Epithelial cell of proximal tubule (primary cell): ENCODE results near the gene LARGE1. TPM values are rescaled to one million over a fixed set of nuclear protein-coding genes. Genes with fewer than 3 reads are reported as not detected.

Experiments used
- DNase-seq: peaks from one replicate; pipeline ENCODE4 v3.0.0-alpha.2; 2011; ENCODE audit warnings: low read depth
- H3K4me3 ChIP-seq: 2 replicates; pipeline ENCODE4 v1.5.1; 2011; ENCODE audit warnings: low read depth, mild to moderate bottlenecking, low read length
- total RNA-seq: library from RNA; depleted of rRNA; stranded (reverse); fragments of >200 nt; gene quantifications from 2 replicates; pipeline ENCODE4 v1.2.3, GENCODE V29; 2015
- TF ChIP-seq, protein P1 (sequence below): conservative IDR thresholded peaks from 2 replicates; pipeline ENCODE4 v1.5.1; 2012; ENCODE audit warnings: low read depth, mild to moderate bottlenecking, low read length

LARGE1 gene
- total RNA-seq, 1 donor from 2014 or later = 18.3 TPM

DNA sequence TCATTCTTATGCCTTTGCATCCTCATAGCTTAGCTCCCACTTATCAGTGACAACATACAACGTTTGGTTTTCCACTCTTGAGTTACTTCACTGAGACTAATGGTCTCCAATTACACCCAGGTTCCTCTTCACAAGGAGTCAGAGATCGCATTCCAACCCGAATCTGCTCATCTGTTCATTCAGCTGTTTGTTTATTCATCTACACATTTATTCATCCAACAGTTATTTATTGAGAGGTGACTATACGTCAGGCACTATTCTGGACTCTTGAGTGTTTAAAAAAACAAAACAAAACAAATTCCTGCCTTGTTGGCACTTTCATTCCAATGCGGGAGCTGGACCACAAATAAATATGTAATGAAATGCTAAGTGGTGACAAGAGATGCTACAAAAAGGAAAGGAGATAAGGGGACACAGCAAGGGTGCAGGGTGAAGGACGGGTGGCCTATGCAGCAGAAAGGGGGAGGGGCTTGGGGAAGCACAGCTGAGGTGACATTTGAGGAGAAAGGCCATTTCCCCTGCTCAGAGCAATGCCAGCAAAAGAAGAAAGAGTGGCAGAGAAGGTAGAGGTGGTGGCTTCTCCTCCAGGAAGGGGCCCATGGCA lies 468.3 kb downstream of the LARGE1 start:
- no peak overlapping the region for H3K4me3 ChIP-seq
- no peak for DNase-seq
- TF ChIP-seq, protein P1, sequence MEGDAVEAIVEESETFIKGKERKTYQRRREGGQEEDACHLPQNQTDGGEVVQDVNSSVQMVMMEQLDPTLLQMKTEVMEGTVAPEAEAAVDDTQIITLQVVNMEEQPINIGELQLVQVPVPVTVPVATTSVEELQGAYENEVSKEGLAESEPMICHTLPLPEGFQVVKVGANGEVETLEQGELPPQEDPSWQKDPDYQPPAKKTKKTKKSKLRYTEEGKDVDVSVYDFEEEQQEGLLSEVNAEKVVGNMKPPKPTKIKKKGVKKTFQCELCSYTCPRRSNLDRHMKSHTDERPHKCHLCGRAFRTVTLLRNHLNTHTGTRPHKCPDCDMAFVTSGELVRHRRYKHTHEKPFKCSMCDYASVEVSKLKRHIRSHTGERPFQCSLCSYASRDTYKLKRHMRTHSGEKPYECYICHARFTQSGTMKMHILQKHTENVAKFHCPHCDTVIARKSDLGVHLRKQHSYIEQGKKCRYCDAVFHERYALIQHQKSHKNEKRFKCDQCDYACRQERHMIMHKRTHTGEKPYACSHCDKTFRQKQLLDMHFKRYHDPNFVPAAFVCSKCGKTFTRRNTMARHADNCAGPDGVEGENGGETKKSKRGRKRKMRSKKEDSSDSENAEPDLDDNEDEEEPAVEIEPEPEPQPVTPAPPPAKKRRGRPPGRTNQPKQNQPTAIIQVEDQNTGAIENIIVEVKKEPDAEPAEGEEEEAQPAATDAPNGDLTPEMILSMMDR = no peak

DNA sequence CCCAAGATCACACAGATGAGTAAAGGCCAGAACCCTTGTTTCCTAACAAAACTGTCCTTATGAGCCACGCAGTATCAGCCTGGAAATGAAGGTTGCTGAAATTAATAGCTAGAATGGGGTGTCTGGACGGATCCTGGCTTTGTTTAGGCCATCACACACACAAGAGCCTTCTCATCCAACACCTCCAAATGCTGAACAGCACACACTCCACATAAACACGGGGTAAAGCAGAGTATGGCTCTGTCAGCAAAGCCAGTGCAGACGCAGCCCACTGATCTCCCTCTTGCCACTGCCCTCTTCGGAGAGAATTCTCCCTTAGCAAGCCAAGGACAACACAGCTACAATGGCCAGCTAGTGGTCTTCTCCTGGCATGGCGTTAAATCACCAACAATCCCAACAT lies 469.5 kb downstream of the LARGE1 start:
- H3K4me3 ChIP-seq = no peak overlapping the region
- DNase-seq = no peak
- TF ChIP-seq, protein P1 = no peak

- TF ChIP-seq, protein P1 = no peak
- H3K4me3 ChIP-seq = no peak overlapping the region
- no peak for DNase-seq
Observed at GRCh38 chr22:33447733-33448132, 472.5 kb downstream of the LARGE1 start.

- no peak overlapping the region for H3K4me3 ChIP-seq
- TF ChIP-seq, protein P1 = no peak
Observed at GRCh38 chr22:33443683-33444082, 476.6 kb downstream of the LARGE1 start.

DNA sequence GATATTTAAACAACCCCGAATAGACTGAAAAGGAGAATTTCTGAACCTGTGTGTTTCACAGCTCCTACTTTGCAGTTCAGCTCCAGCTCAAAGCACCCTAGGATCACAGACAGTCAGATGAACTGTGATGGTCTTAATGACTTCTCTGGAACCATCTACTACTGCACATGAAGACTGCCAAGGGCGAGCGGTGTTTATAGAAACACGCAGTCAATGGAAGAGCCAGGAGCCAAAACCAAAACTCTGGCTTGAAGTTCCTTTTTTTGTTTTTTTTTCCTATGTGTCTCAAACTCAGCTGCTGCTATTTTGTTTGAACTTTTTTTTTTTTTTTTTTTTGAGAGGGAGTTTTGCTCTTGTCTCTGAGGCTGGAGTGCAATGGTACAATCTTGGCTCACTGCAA lies 479.5 kb downstream of the LARGE1 start:
- no peak for DNase-seq
- TF ChIP-seq, protein P1 = no peak

More at GRCh38 chr22:33443683-33444082, 476.6 kb downstream of the LARGE1 start:
- DNase-seq = no peak

DNA sequence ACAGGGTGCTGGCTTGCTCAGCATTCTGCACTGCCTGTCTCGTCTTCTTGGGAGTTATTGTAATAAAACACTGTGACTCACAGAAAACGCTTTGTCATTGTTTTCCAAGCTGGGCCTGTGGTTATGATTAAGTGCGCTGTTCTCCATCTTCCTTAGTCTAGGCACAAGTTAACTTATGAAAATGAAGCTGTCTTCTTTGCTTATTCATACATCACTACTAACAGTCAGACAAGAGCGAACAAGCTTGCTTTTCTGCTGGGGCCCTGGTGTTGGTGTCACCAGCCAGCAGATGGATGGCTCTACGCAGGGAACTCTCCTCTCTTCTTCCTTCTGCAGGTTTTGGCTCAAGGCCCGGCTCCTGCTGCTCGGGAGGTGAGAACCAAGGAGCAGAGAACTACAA lies 482.0 kb downstream of the LARGE1 start:
- H3K4me3 ChIP-seq = no peak overlapping the region
- TF ChIP-seq, protein P1 = no peak
- DNase-seq = peak; percentile 62

More for the DNA sequence above, 479.5 kb downstream of the LARGE1 start:
- no peak overlapping the region for H3K4me3 ChIP-seq

DNA sequence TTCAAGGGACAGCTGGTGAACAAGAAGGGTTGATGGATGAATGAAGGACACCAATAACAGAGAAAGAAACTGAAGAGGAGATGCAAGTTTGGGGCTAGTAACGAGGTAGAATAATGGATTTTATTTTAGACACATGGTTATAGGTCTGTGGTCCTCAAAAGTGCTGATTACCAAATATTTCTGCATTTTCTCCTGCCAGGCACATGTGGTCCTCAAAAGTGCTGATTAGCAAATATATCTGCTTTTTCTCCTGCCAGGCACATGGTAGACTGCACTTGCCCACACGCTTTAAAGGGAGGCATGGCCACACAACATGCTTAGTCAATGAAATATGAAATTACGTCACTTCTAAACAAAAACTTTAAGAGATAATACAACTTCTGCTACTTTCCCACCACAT lies 489.0 kb downstream of the LARGE1 start:
- TF ChIP-seq, protein P1 = no peak
- DNase-seq = no peak
- H3K4me3 ChIP-seq = no peak overlapping the region
